Fibroblast of lung (primary cell): ENCODE data around the gene DDTL. TPM values are rescaled to one million over a fixed set of nuclear protein-coding genes. Genes with fewer than 3 reads are reported as not detected.
"Not testable (repeated sequence)": the region's sequence is repeated elsewhere in the genome, so short reads cannot be mapped to it uniquely, and the experiment has no call there.

Experiments used
- DNase-seq, 2 donors: peaks; one replicate each; pipeline versions ENCODE4 v3.0.0 to v3.0.0-alpha.2; 2010; ENCODE audit warnings: low read depth in 2 of 2
- H2AFZ ChIP-seq: 2 replicates; pipeline ENCODE4 v1.5.1; 2012; ENCODE audit warnings: low read length, control low read depth, inconsistent platforms
- H3K27ac ChIP-seq: 2 replicates; pipeline ENCODE4 v1.5.1; 2011; ENCODE audit warnings: low read length, control low read depth; ENCODE audit not compliant: insufficient read depth
- H3K27me3 ChIP-seq: 2 replicates; pipeline ENCODE4 v1.5.1; 2011; ENCODE audit warnings: mild to moderate bottlenecking, low read length; ENCODE audit not compliant: control insufficient read depth, insufficient read depth
- H3K36me3 ChIP-seq: 2 replicates; pipeline ENCODE4 v1.5.1; 2011; ENCODE audit warnings: low read length; ENCODE audit not compliant: control insufficient read depth, insufficient read depth
- H3K4me1 ChIP-seq: 2 replicates; pipeline ENCODE4 v1.5.1; 2011; ENCODE audit warnings: low read length; ENCODE audit not compliant: control insufficient read depth, insufficient read depth; ENCODE audit errors: extremely low read depth
- H3K4me2 ChIP-seq: 2 replicates; pipeline ENCODE4 v1.5.1; 2011; ENCODE audit warnings: low read length, control low read depth; ENCODE audit not compliant: insufficient read depth; ENCODE audit errors: extremely low read depth
- H3K4me3 ChIP-seq, 4 experiments: fragments of 200-600 bp in 1 of 4; sonication (generic) in 1 of 4; replicated peaks in 1 of 4; 2 replicates each; pipeline ENCODE4 v1.5.1; 2011 to 2016; ENCODE audit warnings: low read length in 4 of 4, low read depth in 3 of 4, mild to moderate bottlenecking in 3 of 4, control low read depth in 2 of 4, inconsistent platforms in 1 of 4, mixed read lengths in 1 of 4; ENCODE audit not compliant: insufficient read depth in 1 of 4; ENCODE audit errors: control extremely low read depth in 1 of 4
- H3K79me2 ChIP-seq: 2 replicates; pipeline ENCODE4 v1.5.1; 2012; ENCODE audit warnings: mild to moderate bottlenecking, low read length, inconsistent platforms; ENCODE audit not compliant: control insufficient read depth, insufficient read depth
- H3K9ac ChIP-seq: 2 replicates; pipeline ENCODE4 v1.5.1; 2011; ENCODE audit warnings: mild to moderate bottlenecking, low read length, control low read depth; ENCODE audit not compliant: insufficient read depth
- H3K9me3 ChIP-seq: 2 replicates; pipeline ENCODE4 v1.5.1; 2012; ENCODE audit warnings: low read depth, low read length; ENCODE audit not compliant: control insufficient read depth, insufficient read depth
- H4K20me1 ChIP-seq: 2 replicates; pipeline ENCODE4 v1.5.1; 2011; ENCODE audit warnings: low read length; ENCODE audit not compliant: control insufficient read depth, insufficient read depth; ENCODE audit errors: extremely low read depth
- EZH2 ChIP-seq: IDR thresholded peaks from 2 replicates; pipeline ENCODE4 v1.5.1; 2012; ENCODE audit warnings: low read length, control low read depth, mild to moderate bottlenecking; ENCODE audit errors: missing control alignments
- polyA plus RNA-seq, 2 donors: library from polyadenylated mRNA; depleted of rRNA in 1 of 2; stranded (reverse) in 1 of 2; unstranded in 1 of 2; fragments of >200 nt; gene quantifications; 2 replicates each; pipeline ENCODE4 v1.2.1, GENCODE V29; 2011 to 2012; ENCODE audit warnings: missing spikeins in 1 of 2
- total RNA-seq: library from RNA; depleted of rRNA; stranded (reverse); fragments of >200 nt; gene quantifications from 2 replicates; pipeline ENCODE4 v1.2.1, GENCODE V29; 2014
- TF ChIP-seq, protein P1 (sequence below), 2 donors: IDR thresholded peaks in 1 of 2; conservative IDR thresholded peaks in 1 of 2; 1 replicate in 1 of 2; 2 replicates in 1 of 2; pipeline ENCODE4 v1.5.1; 2011 to 2012; ENCODE audit warnings: low read length in 2 of 2, control low read depth in 1 of 2, inconsistent platforms in 1 of 2, low read depth in 1 of 2, mild to moderate bottlenecking in 1 of 2

DDTL gene
- total and polyA plus RNA-seq, 2 donors (not counting 1 experiment from before 2014, with no cell fraction given) = 0.51 to 4.1 TPM

- no peak overlapping the region for H2AFZ ChIP-seq
- no peaks in the 10 kb centered on the region for H3K4me1 ChIP-seq
- peaks cover 12% of the 10 kb centered on the region for H3K79me2 ChIP-seq
- H3K27ac ChIP-seq = no peak overlapping the region
- TF ChIP-seq, protein P1, sequence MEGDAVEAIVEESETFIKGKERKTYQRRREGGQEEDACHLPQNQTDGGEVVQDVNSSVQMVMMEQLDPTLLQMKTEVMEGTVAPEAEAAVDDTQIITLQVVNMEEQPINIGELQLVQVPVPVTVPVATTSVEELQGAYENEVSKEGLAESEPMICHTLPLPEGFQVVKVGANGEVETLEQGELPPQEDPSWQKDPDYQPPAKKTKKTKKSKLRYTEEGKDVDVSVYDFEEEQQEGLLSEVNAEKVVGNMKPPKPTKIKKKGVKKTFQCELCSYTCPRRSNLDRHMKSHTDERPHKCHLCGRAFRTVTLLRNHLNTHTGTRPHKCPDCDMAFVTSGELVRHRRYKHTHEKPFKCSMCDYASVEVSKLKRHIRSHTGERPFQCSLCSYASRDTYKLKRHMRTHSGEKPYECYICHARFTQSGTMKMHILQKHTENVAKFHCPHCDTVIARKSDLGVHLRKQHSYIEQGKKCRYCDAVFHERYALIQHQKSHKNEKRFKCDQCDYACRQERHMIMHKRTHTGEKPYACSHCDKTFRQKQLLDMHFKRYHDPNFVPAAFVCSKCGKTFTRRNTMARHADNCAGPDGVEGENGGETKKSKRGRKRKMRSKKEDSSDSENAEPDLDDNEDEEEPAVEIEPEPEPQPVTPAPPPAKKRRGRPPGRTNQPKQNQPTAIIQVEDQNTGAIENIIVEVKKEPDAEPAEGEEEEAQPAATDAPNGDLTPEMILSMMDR (conservative IDR thresholded peaks at IDR 0.05 in 1 of 2, IDR thresholded peaks at IDR 0.05 in 1 of 2; ENCODE audit: low read depth in 1 of 2, low read length in 2 of 2) = no peak
- no peak for TF ChIP-seq EZH2
- no peak for DNase-seq
- no peaks in the 10 kb centered on the region for H3K9me3 ChIP-seq
- no peaks in the 10 kb centered on the region for H3K27me3 ChIP-seq
- H3K4me3 ChIP-seq = no peak overlapping the region
- no peak overlapping the region for H3K9ac ChIP-seq
- peaks cover 9% of the 10 kb centered on the region for H3K36me3 ChIP-seq
- H3K4me2 ChIP-seq = no peak overlapping the region
- H4K20me1 ChIP-seq = no peaks in the 10 kb centered on the region
Measured at GRCh38 chr22:23970816-23971486, 4.3 kb downstream of the DDTL start.

GRCh38 chr22:23971927-23972326, 5.2 kb downstream of the DDTL start:
- not testable (repeated sequence) for H2AFZ ChIP-seq, H3K9me3 ChIP-seq, H3K36me3 ChIP-seq, H3K27me3 ChIP-seq, H3K9ac ChIP-seq, H3K27ac ChIP-seq, H3K4me1 ChIP-seq, H3K4me3 ChIP-seq, H3K4me2 ChIP-seq, H4K20me1 ChIP-seq, DNase-seq
- peaks cover 12% of the 10 kb centered on the region for H3K79me2 ChIP-seq

- not testable (repeated sequence) for H3K79me2 ChIP-seq, H3K4me3 ChIP-seq, H2AFZ ChIP-seq, H3K4me1 ChIP-seq, H3K4me2 ChIP-seq, H3K27ac ChIP-seq, H4K20me1 ChIP-seq, H3K9me3 ChIP-seq, H3K27me3 ChIP-seq, H3K36me3 ChIP-seq, DNase-seq, H3K9ac ChIP-seq
Measured at GRCh38 chr22:23974345-23974744, 7.7 kb downstream of the DDTL start, which contains the start of gene DDT. DDT (minus strand) TSS chr22:23974441; CDS start chr22:23974414, 27 bp downstream.

DNA sequence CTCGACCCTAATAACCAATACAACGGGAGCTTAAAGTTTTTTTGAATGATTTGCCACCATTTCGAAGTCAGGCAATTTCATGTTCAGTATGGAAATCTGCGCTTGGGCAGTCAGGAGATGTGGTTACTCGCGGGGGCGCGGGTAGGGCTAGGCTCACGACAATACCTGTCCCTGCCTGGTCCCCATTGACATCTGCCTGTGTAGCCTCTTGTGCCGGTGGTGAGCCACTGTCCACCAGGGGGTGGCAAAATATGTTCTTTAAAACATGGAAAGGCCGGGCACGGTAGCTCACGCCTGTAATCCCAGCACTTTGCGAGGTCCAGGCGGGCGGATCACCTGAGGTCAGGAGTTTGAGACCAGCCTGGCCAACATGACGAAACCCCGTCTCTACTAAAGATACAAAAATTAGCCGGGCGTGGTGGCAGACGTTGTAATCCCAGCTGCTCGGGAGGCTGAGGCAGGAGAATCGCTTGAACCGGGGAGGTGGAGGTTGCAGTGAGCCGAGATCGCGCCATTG, 8.2 kb downstream of the DDTL start:
- not testable (repeated sequence) for H3K4me3 ChIP-seq, H3K79me2 ChIP-seq, H3K4me1 ChIP-seq, H3K27me3 ChIP-seq, H3K9me3 ChIP-seq, H3K27ac ChIP-seq, H4K20me1 ChIP-seq, DNase-seq, H3K36me3 ChIP-seq, H3K9ac ChIP-seq, H3K4me2 ChIP-seq, H2AFZ ChIP-seq

DNA sequence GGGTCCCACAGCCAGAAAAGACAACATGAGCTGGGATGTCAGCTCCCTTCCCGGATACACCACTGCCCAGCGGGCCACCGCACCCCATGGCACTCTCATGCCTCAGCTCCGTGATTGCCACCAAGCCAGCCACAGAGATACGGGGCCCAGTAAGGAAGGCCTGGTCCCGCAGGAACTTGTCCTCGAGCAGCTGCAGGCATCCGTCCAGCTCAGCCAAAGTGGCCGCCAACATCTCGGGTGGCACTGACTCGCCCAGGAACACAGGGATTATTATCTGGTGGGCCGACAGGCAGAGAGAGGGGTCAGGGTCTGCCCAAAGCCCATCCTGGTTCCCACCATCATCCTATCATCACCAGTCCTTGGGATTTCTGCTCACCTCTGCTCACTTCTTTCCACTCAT, 10.6 kb downstream of the DDTL start:
- not testable (repeated sequence) for H3K9ac ChIP-seq, H3K36me3 ChIP-seq, H4K20me1 ChIP-seq, H3K9me3 ChIP-seq, H3K79me2 ChIP-seq, H3K4me2 ChIP-seq, H3K4me1 ChIP-seq, H3K27me3 ChIP-seq, DNase-seq, H2AFZ ChIP-seq, H3K27ac ChIP-seq, H3K4me3 ChIP-seq

GRCh38 chr22:23979557-23980240, 13.0 kb downstream of the DDTL start, which contains the start of gene GSTT2:
GSTT2 (plus strand) TSS chr22:23980134.
- not testable (repeated sequence) for DNase-seq, H3K9me3 ChIP-seq, H3K27me3 ChIP-seq, H3K79me2 ChIP-seq, H3K9ac ChIP-seq, H2AFZ ChIP-seq, H4K20me1 ChIP-seq, H3K4me1 ChIP-seq, H3K4me3 ChIP-seq, H3K27ac ChIP-seq, H3K36me3 ChIP-seq, H3K4me2 ChIP-seq
